Mesendoderm (in vitro differentiated cells): ENCODE data around the gene BARX2.

ENCODE experiments used
- DNase-seq: peaks from one replicate; pipeline ENCODE4 v3.0.0; 2013
- H2AK5ac ChIP-seq: 2 replicates; pipeline ENCODE4 v1.6.1; 2013; ENCODE audit warnings: low read length, inconsistent platforms
- H2BK120ac ChIP-seq: 2 replicates; pipeline ENCODE4 v1.6.1; 2013; ENCODE audit warnings: low read depth, mild to moderate bottlenecking, low read length, moderate library complexity, mixed read lengths
- H2BK15ac ChIP-seq: replicated peaks from 2 replicates; pipeline ENCODE4 v1.6.1; 2013; ENCODE audit warnings: low read depth, mild to moderate bottlenecking, moderate library complexity
- H2BK5ac ChIP-seq: 2 replicates; pipeline ENCODE4 v1.6.1; 2013; ENCODE audit warnings: low read length, inconsistent platforms
- H3K18ac ChIP-seq: 2 replicates; pipeline ENCODE4 v1.6.1; 2013; ENCODE audit warnings: mild to moderate bottlenecking, low read length, mixed read lengths
- H3K23ac ChIP-seq: one replicate; pipeline ENCODE4 v1.6.1; 2013; ENCODE audit warnings: low read length
- H3K27ac ChIP-seq: 2 replicates; pipeline ENCODE4 v1.5.1; 2013; ENCODE audit warnings: low read depth, mild to moderate bottlenecking, inconsistent platforms, low read length, moderate library complexity
- H3K27me3 ChIP-seq: 2 replicates; pipeline ENCODE4 v1.6.1; 2013; ENCODE audit warnings: low read length, control low read depth, mild to moderate bottlenecking, inconsistent platforms; ENCODE audit not compliant: insufficient read depth, poor library complexity
- H3K36me3 ChIP-seq: 2 replicates; pipeline ENCODE4 v1.6.1; 2013; ENCODE audit warnings: low read length, inconsistent platforms; ENCODE audit not compliant: control insufficient read depth, insufficient read depth
- H3K4ac ChIP-seq: one replicate; pipeline ENCODE4 v1.6.1; 2013; ENCODE audit warnings: low read depth, mild to moderate bottlenecking, low read length, moderate library complexity
- H3K4me1 ChIP-seq: 2 replicates; pipeline ENCODE4 v1.6.1; 2013; ENCODE audit warnings: low read depth, low read length, inconsistent platforms; ENCODE audit not compliant: control insufficient read depth
- H3K4me2 ChIP-seq: 2 replicates; pipeline ENCODE4 v1.6.1; 2013; ENCODE audit warnings: low read length
- H3K4me3 ChIP-seq: 2 replicates; pipeline ENCODE4 v1.5.1; 2013; ENCODE audit warnings: mild to moderate bottlenecking, low read length
- H3K56ac ChIP-seq: one replicate; pipeline ENCODE4 v1.6.1; 2013; ENCODE audit warnings: low read length
- H3K79me1 ChIP-seq: 2 replicates; pipeline ENCODE4 v1.6.1; 2013; ENCODE audit warnings: low read length, inconsistent platforms
- H3K79me2 ChIP-seq: 2 replicates; pipeline ENCODE4 v1.6.1; 2013; ENCODE audit warnings: mild to moderate bottlenecking, low read length; ENCODE audit not compliant: control insufficient read depth, insufficient read depth
- H3K9ac ChIP-seq: 2 replicates; pipeline ENCODE4 v1.6.1; 2013; ENCODE audit warnings: low read length, inconsistent platforms
- H4K5ac ChIP-seq: one replicate; pipeline ENCODE4 v1.6.1; 2013; ENCODE audit warnings: low read length
- H4K8ac ChIP-seq: one replicate; pipeline ENCODE4 v1.6.1; 2013; ENCODE audit warnings: low read depth, mild to moderate bottlenecking, control low read depth, low read length, moderate library complexity
- WGBS: extraction: QIAGEN DNeasy Blood & Tissue Kit; methylation state at CpG from one replicate; pipeline ENCODE4 v1.1.7; 2013; ENCODE audit warnings: low lambda C conversion rate, missing lambda C conversion rate; ENCODE audit not compliant: insufficient coverage; ENCODE audit errors: extremely low coverage; 5-methylcytosine and 5-hydroxymethylcytosine counted together

BARX2 gene

GRCh38 chr11:129368889-129369672 lies 6.6 kb upstream of the BARX2 start:
- Histone ChIP-seq H3K27me3 (peaks cover 30% of the 10 kb centered on the region), H3K9ac (no peak overlapping the region), H3K79me1 (no peaks in the 10 kb centered on the region), H4K5ac (no peak overlapping the region), H3K4me1 (no peaks in the 10 kb centered on the region), H3K27ac (no peak overlapping the region), H3K4ac (no peak overlapping the region), H2AK5ac (no peak overlapping the region), H3K56ac (peak overlapping the region; percentile 27), H3K4me3 (no peak overlapping the region), H3K79me2 (no peaks in the 10 kb centered on the region), H3K18ac (no peak overlapping the region), H3K36me3 (no peaks in the 10 kb centered on the region), H3K23ac (no peak overlapping the region), H4K8ac (no peak overlapping the region), H2BK120ac (no peak overlapping the region), H2BK5ac (no peak overlapping the region), H3K4me2 (no peak overlapping the region), H2BK15ac (no peak overlapping the region)
- DNase-seq: peak; percentile 14
- WGBS: no CpG with 5 or more reads among the region's 4 CpGs

GRCh38 chr11:129370715-129371114 lies 4.9 kb upstream of the BARX2 start:
- H2BK15ac ChIP-seq: no peak overlapping the region
- no peak overlapping the region for H3K56ac ChIP-seq
- no peak overlapping the region for H2BK5ac ChIP-seq
- DNase-seq: no peak
- no peak overlapping the region for H3K9ac ChIP-seq
- no peak overlapping the region for H3K23ac ChIP-seq
- no peak overlapping the region for H4K8ac ChIP-seq
- H3K18ac ChIP-seq: no peak overlapping the region
- no CpG with 5 or more reads among the region's 3 CpGs for WGBS
- H3K4me3 ChIP-seq: no peak overlapping the region
- no peak overlapping the region for H3K4ac ChIP-seq
- no peak overlapping the region for H3K27ac ChIP-seq
- H3K27me3 ChIP-seq: peaks cover 44% of the 10 kb centered on the region
- H3K36me3 ChIP-seq: no peaks in the 10 kb centered on the region
- H2AK5ac ChIP-seq: no peak overlapping the region
- H3K4me2 ChIP-seq: no peak overlapping the region
- no peaks in the 10 kb centered on the region for H3K79me1 ChIP-seq
- H3K4me1 ChIP-seq: no peaks in the 10 kb centered on the region
- H3K79me2 ChIP-seq: no peaks in the 10 kb centered on the region
- no peak overlapping the region for H4K5ac ChIP-seq
- H2BK120ac ChIP-seq: no peak overlapping the region

GRCh38 chr11:129372609-129373488 lies 2.8 kb upstream of the BARX2 start:
- no CpG with 5 or more reads among the region's 77 CpGs for WGBS
- H2BK15ac ChIP-seq: no peak overlapping the region
- no peak overlapping the region for H2BK5ac ChIP-seq
- no peak overlapping the region for H3K27ac ChIP-seq
- H3K9ac ChIP-seq: no peak overlapping the region
- no peaks in the 10 kb centered on the region for H3K79me2 ChIP-seq
- no peak overlapping the region for H2BK120ac ChIP-seq
- no peak overlapping the region for H3K56ac ChIP-seq
- H4K8ac ChIP-seq: no peak overlapping the region
- H3K23ac ChIP-seq: no peak overlapping the region
- H3K4me3 ChIP-seq: no peak overlapping the region
- no peaks in the 10 kb centered on the region for H3K36me3 ChIP-seq
- peaks cover 2% of the 10 kb centered on the region for H3K4me1 ChIP-seq
- peak overlapping the region; percentile 36 for H3K4me2 ChIP-seq
- peak; percentile 25 for DNase-seq
- no peak overlapping the region for H3K18ac ChIP-seq
- no peak overlapping the region for H2AK5ac ChIP-seq
- no peak overlapping the region for H4K5ac ChIP-seq
- H3K27me3 ChIP-seq: peaks cover 46% of the 10 kb centered on the region
- no peak overlapping the region for H3K4ac ChIP-seq
- no peaks in the 10 kb centered on the region for H3K79me1 ChIP-seq

GRCh38 chr11:129373489-129373953 lies 2.1 kb upstream of the BARX2 start:
- Histone ChIP-seq H3K36me3 (no peaks in the 10 kb centered on the region), H3K27me3 (peaks cover 48% of the 10 kb centered on the region), H2BK120ac (no peak overlapping the region), H3K79me2 (no peaks in the 10 kb centered on the region), H3K4me1 (peaks cover 2% of the 10 kb centered on the region), H3K79me1 (no peaks in the 10 kb centered on the region), H4K5ac (no peak overlapping the region), H2BK5ac (no peak overlapping the region), H3K56ac (no peak overlapping the region), H2AK5ac (no peak overlapping the region), H3K27ac (no peak overlapping the region), H2BK15ac (no peak overlapping the region), H4K8ac (no peak overlapping the region), H3K4me3 (no peak overlapping the region), H3K9ac (no peak overlapping the region), H3K18ac (no peak overlapping the region), H3K23ac (no peak overlapping the region), H3K4ac (no peak overlapping the region), H3K4me2 (peak overlapping the region; percentile 36)
- peak; percentile 37 for DNase-seq
- WGBS: no CpG with 5 or more reads among the region's 24 CpGs

GRCh38 chr11:129374081-129374992 lies 1.3 kb upstream of the BARX2 start:
- Histone ChIP-seq H3K36me3 (no peaks in the 10 kb centered on the region), H3K27me3 (peaks cover 48% of the 10 kb centered on the region), H3K79me2 (no peaks in the 10 kb centered on the region), H2AK5ac (no peak overlapping the region), H3K9ac (peak overlapping the region; percentile 66), H4K8ac (no peak overlapping the region), H4K5ac (no peak overlapping the region), H3K79me1 (no peaks in the 10 kb centered on the region), H3K4me1 (peaks cover 2% of the 10 kb centered on the region), H3K18ac (no peak overlapping the region), H3K27ac (no peak overlapping the region), H2BK5ac (no peak overlapping the region), H2BK15ac (no peak overlapping the region), H2BK120ac (no peak overlapping the region), H3K23ac (no peak overlapping the region), H3K4me2 (peak overlapping the region; percentile 97), H3K4ac (no peak overlapping the region), H3K4me3 (peak overlapping the region; percentile 29), H3K56ac (peak overlapping the region; percentile 81)
- DNase-seq: peak; percentile 46
- no CpG with 5 or more reads among the region's 57 CpGs for WGBS
